CD4-positive, alpha-beta T cell treated with Interleukin-6 at 100 ng/mL for 8 hours (primary cell): ENCODE results near the gene PTPN2.
"Not testable (repeated sequence)": the region's sequence is repeated elsewhere in the genome, so short reads cannot be mapped to it uniquely, and the experiment has no call there.

Experiments
- DNase-seq: peaks from one replicate; pipeline ENCODE4 v3.0.0-alpha.2; 2020; ENCODE audit warnings: mixed read lengths, low spot score

The PTPN2 gene

GRCh38 chr18:12825230-12825629, 58.8 kb downstream of the PTPN2 start:
- no peak for DNase-seq

- DNase-seq: no peak
Measured at GRCh38 chr18:12823892-12824291, 60.1 kb downstream of the PTPN2 start.

- no peak for DNase-seq
Measured at GRCh38 chr18:12821408-12821807, 62.6 kb downstream of the PTPN2 start.

GRCh38 chr18:12820506-12820905, 63.5 kb downstream of the PTPN2 start:
- no peak for DNase-seq

GRCh38 chr18:12819841-12820240, 64.2 kb downstream of the PTPN2 start:
- DNase-seq: no peak

GRCh38 chr18:12819322-12819721, 64.7 kb downstream of the PTPN2 start:
- no peak for DNase-seq

GRCh38 chr18:12818243-12818642, 65.8 kb downstream of the PTPN2 start:
- no peak for DNase-seq

- no peak for DNase-seq
Measured at GRCh38 chr18:12816451-12816850, 67.6 kb downstream of the PTPN2 start.

- DNase-seq: no peak
Measured at GRCh38 chr18:12811191-12811950, 72.7 kb downstream of the PTPN2 start.

GRCh38 chr18:12803069-12803936, 80.7 kb downstream of the PTPN2 start:
- DNase-seq: no peak

- no peak for DNase-seq
Measured at GRCh38 chr18:12802538-12802937, 81.5 kb downstream of the PTPN2 start.

GRCh38 chr18:12796448-12796847, 87.6 kb downstream of the PTPN2 start:
- DNase-seq: no peak

GRCh38 chr18:12791610-12792009, 92.4 kb downstream of the PTPN2 start:
- DNase-seq: no peak

GRCh38 chr18:12786669-12787068, 97.4 kb downstream of the PTPN2 start:
- DNase-seq: no peak

GRCh38 chr18:12783524-12783923, 100.5 kb downstream of the PTPN2 start:
- no peak for DNase-seq

GRCh38 chr18:12782521-12782920, 101.5 kb downstream of the PTPN2 start:
- no peak for DNase-seq

GRCh38 chr18:12779456-12779855, 104.6 kb downstream of the PTPN2 start:
- no peak for DNase-seq

GRCh38 chr18:12779043-12779442, 105.0 kb downstream of the PTPN2 start:
- no peak for DNase-seq

- DNase-seq: no peak
Measured at GRCh38 chr18:12777500-12777944, 106.5 kb downstream of the PTPN2 start.

GRCh38 chr18:12776821-12777471, 107.1 kb downstream of the PTPN2 start:
- no peak for DNase-seq

- not testable (repeated sequence) for DNase-seq
Measured at GRCh38 chr18:12776415-12776814, 107.6 kb downstream of the PTPN2 start.

- no peak for DNase-seq
Measured at GRCh38 chr18:12774982-12775381, 109.1 kb downstream of the PTPN2 start.

GRCh38 chr18:12773369-12773768, 110.7 kb downstream of the PTPN2 start:
- no peak for DNase-seq
